ENCODE measurements around the gene KIAA1586.
"Not testable (repeated sequence)": the region's sequence is repeated elsewhere in the genome, so short reads cannot be mapped to it uniquely, and the experiment has no call there.

GRCh38 chr6:57046332-57047256 lies at the start of gene KIAA1586:
- TF ChIP-seq EZH2 (IDR thresholded peaks at IDR 0.05) = not testable (repeated sequence)
- TF ChIP-seq POLR2AphosphoS5 (IDR thresholded peaks at IDR 0.05; ENCODE audit: borderline replicate concordance, low read depth, low read length) = peak; percentile 70; the same call in 1 of the 2 replicates

Data from SK-N-MC (cell line).